Activated naive CD4-positive, alpha-beta T cell treated with anti-CD3 and anti-CD28 coated beads, Interleukin-2, amount 50 U/mL, for 16 hours (primary cell): ENCODE data around the gene TMED9.
A peak's percentile ranks its signal among the peaks of the same experiment; 100 is the strongest.
"Not testable (repeated sequence)": the region's sequence is repeated elsewhere in the genome, so short reads cannot be mapped to it uniquely, and the experiment has no call there.

Experiments
- DNase-seq: peaks from one replicate; pipeline ENCODE4 v3.0.0-alpha.2; 2020

TMED9 gene

GRCh38 chr5:177592010-177592834, at the start of gene TMED9:
Gene TMED9, plus strand, starts transcription at chr5:177592203. Its CDS starts 12 bp downstream, at chr5:177592215.
- peak; percentile 90 for DNase-seq

- DNase-seq: no peak
Measured at GRCh38 chr5:177542816-177543465, 49.1 kb upstream of the TMED9 start.

- DNase-seq: no peak
Measured at GRCh38 chr5:177545487-177546257, 46.3 kb upstream of the TMED9 start.

DNA sequence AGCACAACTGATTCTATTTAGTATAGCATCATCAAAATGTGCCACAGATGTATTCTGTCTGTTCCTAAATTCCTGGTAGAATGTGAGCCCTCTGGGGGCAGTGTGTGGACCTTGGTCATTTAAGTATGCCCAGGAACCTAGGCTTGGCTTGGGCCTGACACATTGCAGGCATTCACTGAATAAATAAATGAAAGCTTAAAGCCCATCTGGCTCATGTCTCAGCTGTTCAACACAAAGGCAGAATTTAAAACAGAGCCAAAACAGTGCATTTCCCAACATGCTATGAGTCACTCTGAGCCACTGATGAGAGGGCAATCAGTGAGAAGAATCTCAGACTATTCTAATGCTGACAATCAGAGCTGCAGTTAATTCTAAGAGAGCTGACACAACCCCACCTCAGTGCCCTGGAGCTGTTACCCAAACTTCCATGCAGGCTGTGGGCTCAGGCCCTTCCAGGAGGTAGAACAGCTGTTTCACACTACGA, 45.7 kb upstream of the TMED9 start:
- no peak for DNase-seq

DNA sequence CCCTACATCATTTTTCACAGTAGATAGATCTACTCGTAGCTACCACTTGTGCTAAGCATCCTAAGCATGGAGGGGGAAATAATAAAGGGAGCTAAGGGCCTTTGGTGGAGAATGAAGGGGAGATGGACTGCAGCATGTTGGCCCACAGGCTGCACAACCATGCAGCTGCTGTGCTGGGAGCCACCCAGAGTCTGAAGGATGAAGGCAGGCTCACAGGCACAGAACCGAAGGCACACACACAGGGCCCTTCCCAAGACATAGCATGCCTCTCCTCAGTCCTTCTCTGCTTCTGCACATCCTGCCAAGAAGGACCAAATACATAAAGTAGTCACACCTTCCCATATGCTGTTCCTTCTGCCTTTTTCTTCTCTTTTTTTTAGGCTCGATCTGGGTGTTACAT, 44.3 kb upstream of the TMED9 start:
- DNase-seq: no peak

- DNase-seq: no peak
Measured at GRCh38 chr5:177548495-177548894, 43.5 kb upstream of the TMED9 start.

DNA sequence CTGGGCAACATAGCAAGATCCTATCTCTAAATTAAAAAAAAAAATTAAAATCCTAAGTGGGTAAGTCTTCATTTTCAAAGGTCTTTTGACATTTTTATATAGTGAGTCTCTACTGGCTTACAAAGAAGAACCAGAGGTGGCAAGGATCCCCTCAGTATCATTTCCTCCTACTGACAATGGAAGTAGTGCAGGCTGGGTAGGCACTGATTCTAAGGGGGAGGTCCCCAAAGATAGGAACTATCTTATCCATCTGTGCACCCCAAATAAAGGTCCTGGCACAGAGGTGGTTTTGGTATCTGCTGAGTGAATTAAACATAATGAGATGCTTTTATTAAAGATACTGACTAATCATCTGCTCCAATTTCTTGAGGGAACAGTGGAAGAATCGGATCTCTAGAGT, 41.9 kb upstream of the TMED9 start:
- DNase-seq: no peak

- DNase-seq: no peak
Measured at GRCh38 chr5:177552839-177553455, 39.1 kb upstream of the TMED9 start.

DNA sequence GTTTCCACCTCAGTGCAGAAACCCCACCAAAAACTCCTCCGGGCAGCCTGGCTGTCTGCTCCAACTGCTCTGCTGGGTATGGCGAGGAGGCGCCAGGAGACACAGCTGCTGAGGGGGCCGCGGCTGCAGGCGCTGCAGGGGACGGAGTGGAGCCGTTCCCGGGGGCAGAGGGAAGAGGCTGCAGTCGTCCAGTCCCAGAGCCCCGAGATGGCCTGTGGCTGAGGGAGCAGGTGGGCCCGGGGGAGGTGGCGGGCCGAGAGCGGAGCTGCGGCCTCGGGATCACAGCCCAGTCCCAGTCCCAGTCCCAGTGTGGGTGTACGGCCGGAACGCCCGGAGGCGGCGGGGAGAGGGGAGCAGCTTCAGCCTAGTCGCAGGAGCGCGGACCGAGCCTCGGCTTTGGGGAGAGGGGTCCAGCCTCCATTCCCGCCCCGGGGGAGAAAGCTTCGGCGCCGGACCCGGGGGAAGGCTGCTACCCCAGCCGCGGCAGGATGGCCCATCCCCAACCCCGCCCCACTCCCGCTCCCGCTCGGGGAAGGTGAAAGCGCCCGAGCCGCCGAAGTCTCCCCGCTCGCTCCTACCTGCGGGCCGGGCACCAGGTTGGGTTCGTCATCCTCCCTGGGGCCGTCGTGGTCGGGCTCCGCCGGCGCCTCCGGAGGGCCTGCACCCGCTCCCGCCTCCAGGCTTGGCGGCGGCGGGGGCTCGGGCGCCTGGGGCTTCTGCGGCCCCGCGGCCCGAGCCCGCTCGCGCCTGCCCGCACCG, 38.2 kb upstream of the TMED9 start:
- DNase-seq: peak; percentile 51

DNA sequence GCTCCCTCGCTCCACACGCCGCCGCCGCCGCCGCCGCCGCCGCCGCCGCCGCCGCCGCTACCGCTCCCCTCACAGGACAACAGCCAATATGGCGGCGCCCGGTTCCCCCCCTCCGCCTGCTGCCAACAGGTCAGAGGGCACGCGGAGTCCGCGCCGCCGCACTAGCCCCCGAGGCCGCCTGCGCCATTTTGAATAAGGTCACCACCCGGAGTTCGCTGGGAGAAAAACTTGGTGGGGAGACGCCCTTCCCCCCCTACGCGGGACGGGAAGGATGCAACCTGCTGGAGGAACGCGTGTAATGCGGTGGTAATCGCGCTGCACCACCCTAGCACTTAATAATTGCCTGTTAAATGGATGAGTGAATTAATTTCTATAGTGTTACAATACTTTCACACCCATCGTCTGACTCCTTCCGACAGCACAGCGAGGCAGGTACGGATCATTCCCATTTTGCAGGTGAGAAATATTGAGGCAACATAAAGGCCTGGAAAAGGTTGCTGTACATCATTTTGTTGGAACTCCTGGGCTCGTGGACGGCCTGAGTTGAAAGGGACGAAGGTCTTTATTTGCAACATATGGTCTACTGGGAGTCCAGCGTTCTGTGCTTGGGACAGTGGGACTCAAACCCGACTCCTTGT, 37.4 kb upstream of the TMED9 start, which contains the start of gene FAM193B:
Gene FAM193B, minus strand, starts transcription at position 90 of the 638 bp plus-strand sequence. CDS start 105 bp downstream, outside the sequence.
- DNase-seq: peak; percentile 96

DNA sequence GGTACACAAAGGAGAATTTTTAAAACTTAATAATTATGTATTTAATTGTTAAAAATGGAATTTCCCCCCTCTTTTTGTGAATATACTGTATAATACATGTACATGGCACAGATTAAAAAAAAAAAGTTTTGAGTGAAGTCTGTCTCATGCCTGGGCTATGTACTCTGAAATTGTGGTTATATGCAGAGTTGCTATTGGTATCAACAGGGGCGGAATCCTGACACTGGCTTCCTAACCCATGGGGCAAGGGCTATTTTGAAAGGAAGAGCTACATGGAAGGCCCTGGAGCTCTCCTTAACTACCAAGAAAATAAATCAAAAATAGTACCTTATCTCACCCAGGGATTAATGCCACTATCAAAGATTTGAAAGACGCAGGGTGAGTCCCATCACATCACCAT, 36.8 kb upstream of the TMED9 start:
- no peak for DNase-seq

DNA sequence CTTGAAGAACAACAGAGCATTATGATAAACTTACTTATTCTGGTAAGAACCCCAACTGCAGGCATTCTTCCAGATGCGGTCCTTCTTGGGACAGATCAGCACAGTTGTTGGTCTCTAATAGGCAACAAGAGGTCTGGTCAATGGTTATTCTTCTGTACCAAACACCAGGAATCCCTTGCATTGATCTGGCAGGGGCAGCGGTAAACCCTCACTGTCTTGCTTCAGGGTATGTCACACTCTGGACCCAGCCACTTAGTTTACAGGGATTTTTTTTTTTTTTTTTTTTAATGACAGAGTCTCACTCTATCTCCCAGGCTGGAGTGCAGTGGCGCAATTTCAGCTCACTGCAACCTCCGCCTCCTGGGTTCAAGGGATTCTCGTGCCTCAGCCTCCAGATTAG, 36.3 kb upstream of the TMED9 start:
- DNase-seq: no peak

DNA sequence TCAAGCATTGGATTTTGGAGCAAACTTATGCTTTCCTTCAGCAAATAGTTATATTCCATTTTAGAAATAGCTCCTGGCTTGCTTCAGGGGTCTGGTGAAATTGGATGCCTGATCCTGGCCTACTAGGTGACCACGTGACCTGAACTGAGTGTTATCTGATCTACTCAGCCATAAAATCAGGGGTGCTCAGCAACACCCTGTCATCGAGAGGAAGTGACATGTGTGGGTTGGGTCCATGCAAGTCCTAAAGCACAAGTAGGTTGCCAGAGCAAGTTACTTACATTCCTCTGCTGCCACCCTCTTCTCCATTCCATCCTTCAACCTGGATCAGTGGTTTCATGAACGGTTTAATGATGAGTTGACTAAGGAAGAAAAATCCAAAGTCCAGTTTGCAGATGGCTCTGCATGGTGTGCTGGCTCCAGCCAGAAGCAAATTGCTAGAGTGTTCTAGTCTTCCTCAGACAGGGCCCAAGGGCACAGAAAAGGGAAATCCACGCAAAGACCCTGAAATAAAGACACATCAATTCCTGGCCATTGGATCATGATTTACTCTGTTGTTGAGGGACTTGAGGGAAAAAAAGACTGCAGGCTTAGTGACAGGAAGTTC, 34.9 kb upstream of the TMED9 start:
- no peak for DNase-seq

DNA sequence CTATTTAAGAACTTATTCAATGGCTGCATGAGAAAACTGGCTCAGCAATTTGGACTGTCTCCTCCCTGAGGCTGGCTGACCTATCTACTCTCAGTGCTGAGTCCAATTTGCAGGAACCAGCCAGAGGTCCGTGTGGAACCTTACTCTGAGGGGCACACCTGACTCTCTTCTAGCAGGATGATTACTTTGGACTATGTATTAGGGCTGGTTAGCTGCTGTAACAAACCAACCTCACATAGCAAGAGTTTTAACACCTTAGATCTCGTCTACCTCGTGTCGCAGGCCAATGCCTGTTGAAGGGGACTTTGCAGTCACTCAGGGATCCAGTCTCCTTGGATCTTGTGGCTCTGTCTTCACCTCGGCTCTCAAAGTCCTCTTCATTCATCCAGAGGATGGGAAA, 34.2 kb upstream of the TMED9 start:
- no peak for DNase-seq

GRCh38 chr5:177559446-177559941, 32.5 kb upstream of the TMED9 start:
- not testable (repeated sequence) for DNase-seq

- no peak for DNase-seq
Measured at GRCh38 chr5:177565046-177565445, 27.0 kb upstream of the TMED9 start.

DNA sequence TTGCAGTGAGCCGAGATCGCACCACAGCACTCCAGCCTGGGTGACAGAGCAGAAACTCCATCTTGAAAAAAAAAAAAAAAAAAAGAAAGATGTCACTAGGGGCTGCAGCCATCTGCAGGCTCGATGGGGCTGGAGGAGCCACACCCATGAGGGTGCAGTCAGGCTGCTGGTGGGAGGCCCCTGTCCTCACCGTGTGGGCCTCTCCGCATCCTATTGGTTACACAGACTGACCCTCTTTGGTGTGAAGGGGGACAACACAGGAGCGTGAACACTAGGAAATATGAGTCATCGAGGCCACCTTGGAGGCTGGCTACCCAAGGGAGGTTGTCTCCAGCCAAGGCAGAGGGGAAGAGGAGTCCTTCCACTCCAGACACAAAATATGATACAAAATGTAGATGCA, 23.7 kb upstream of the TMED9 start:
- DNase-seq: no peak

- DNase-seq: no peak
Measured at GRCh38 chr5:177569894-177570293, 22.1 kb upstream of the TMED9 start.

DNA sequence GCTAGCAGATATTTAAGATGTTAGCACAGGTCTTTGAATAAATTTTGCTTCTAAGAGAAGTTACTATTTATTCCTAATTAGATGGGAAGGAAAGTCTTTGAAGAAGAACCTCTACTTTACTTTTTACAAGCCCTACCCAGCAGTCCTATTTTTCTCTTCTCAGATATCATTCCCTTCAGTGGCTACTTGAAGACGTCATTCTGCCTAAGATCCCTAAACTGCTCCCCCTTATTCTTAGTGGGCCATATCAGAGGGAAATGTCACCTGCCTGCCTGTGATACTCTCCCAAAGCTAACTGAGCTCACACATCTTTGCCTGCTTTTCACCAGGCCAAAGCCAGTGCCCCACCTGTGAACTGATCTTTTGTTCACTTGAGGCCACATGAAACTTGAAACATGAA, 16.5 kb upstream of the TMED9 start:
- no peak for DNase-seq

DNA sequence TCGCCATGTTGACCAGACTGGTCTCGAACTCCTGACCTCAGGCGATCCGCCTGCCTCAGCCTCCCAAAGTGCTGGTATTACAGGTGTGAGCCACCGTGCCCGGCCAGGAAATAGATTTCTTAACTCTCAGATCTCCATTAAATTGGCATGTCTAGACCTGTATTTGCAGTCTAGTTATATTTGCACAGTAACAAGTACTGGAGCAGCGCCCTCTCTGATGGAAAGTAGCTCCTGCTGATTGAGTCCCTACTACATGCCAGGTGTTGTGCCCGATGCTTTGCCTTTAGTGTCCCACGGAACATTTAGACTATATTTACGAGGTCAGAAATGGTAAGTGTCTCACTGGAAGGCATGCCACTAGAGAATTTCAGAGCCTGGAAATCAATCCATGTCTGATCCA, 15.8 kb upstream of the TMED9 start:
- no peak for DNase-seq

- no peak for DNase-seq
Measured at GRCh38 chr5:177578316-177578715, 13.7 kb upstream of the TMED9 start.
